HEK293 (cell line): ENCODE measurements around the gene SPNS2.

ENCODE experiments used
- CTCF ChIA-PET: fragments of 350-600 bp; formaldehyde crosslinking; extraction: SDS; loops from one replicate; lab custom pipeline; 2021; ENCODE audit warnings: antibody characterized with exemption; lab: Yijun Ruan, JAX
- POLR2A ChIA-PET: fragments of 300-600 bp; formaldehyde crosslinking; extraction: SDS; loops from one replicate; lab custom pipeline; 2020; ENCODE audit warnings: antibody characterized with exemption, inconsistent platforms; lab: Yijun Ruan, JAX
- H3K27ac ChIP-seq: fragments of 200-500 bp; sonication (Bioruptor generic); 2 replicates; pipeline ENCODE4 v1.5.1; 2014; ENCODE audit warnings: low read depth, low read length, control low read depth, inconsistent platforms; ENCODE audit errors: extremely low read depth
- H3K36me3 ChIP-seq, 2 experiments: fragments of 200-500 bp in 1 of 2; sonication (Bioruptor generic) in 1 of 2; 1 replicate in 1 of 2; 2 replicates in 1 of 2; pipeline ENCODE4 v1.5.1; 2014 to 2017; ENCODE audit warnings: inconsistent platforms in 2 of 2, low read length in 2 of 2; ENCODE audit not compliant: control insufficient read depth in 2 of 2, insufficient read depth in 1 of 2
- H3K4me1 ChIP-seq: fragments of 200-500 bp; sonication (Bioruptor generic); 2 replicates; pipeline ENCODE4 v1.5.1; 2014; ENCODE audit warnings: mild to moderate bottlenecking, low read length, inconsistent platforms; ENCODE audit not compliant: control insufficient read depth, insufficient read depth
- H3K4me3 ChIP-seq: 2 replicates; pipeline ENCODE4 v1.5.1; 2011; ENCODE audit warnings: low read depth, mild to moderate bottlenecking, control low read depth, low read length, moderate library complexity
- H3K9me3 ChIP-seq: fragments of 200-500 bp; sonication (Bioruptor generic); 2 replicates; pipeline ENCODE4 v1.5.1; 2014; ENCODE audit warnings: low read depth, low read length, inconsistent platforms; ENCODE audit not compliant: control insufficient read depth, insufficient read depth
- GLIS1 ChIP-seq: fragments of 450-650 bp; formaldehyde crosslinking; IDR thresholded peaks from 2 replicates; pipeline ENCODE4 v1.5.1; 2016; ENCODE audit warnings: missing biosample characterization, missing genetic modification characterization
- SETDB1 ChIP-seq: IDR thresholded peaks from one replicate; pipeline ENCODE4 v1.6.1; 2017; ENCODE audit warnings: mild to moderate bottlenecking, low read length, moderate library complexity, mixed read lengths; ENCODE audit not compliant: insufficient read length
- ZNF274 ChIP-seq, 2 experiments: fragments of 200-500 bp in 1 of 2; fragments of 450-650 bp in 1 of 2; sonication (Bioruptor generic) in 1 of 2; formaldehyde crosslinking in 1 of 2; IDR thresholded peaks; 2 replicates each; pipeline versions ENCODE4 v1.5.1 to v1.6.1; 2014 to 2016; ENCODE audit warnings: borderline replicate concordance in 1 of 2, inconsistent platforms in 1 of 2, low read length in 1 of 2, missing biosample characterization in 1 of 2, missing genetic modification characterization in 1 of 2
- ZNF335 ChIP-seq: fragments of 450-650 bp; formaldehyde crosslinking; conservative IDR thresholded peaks from 2 replicates; pipeline ENCODE4 v1.5.1; 2016; ENCODE audit warnings: missing biosample characterization, missing genetic modification characterization
- ZNF473 ChIP-seq: fragments of 450-650 bp; formaldehyde crosslinking; IDR thresholded peaks from 2 replicates; pipeline ENCODE4 v1.5.1; 2017; ENCODE audit warnings: missing biosample characterization, missing genetic modification characterization
- ZNF701 ChIP-seq: fragments of 450-650 bp; formaldehyde crosslinking; IDR thresholded peaks from 2 replicates; pipeline ENCODE4 v1.5.1; 2016; ENCODE audit warnings: missing biosample characterization, missing genetic modification characterization
- ZSCAN16 ChIP-seq: fragments of 450-650 bp; formaldehyde crosslinking; IDR thresholded peaks from 2 replicates; pipeline ENCODE4 v1.5.1; 2016; ENCODE audit warnings: missing biosample characterization, missing genetic modification characterization
- TF ChIP-seq, protein P1 (sequence below): fragments of 450-650 bp; formaldehyde crosslinking; IDR thresholded peaks from 2 replicates; pipeline ENCODE4 v1.5.1; 2016; ENCODE audit warnings: missing biosample characterization, missing genetic modification characterization
- TF ChIP-seq, protein P2 (sequence below): fragments of 450-650 bp; formaldehyde crosslinking; IDR thresholded peaks from 2 replicates; pipeline ENCODE4 v1.5.1; 2016; ENCODE audit warnings: missing biosample characterization, missing genetic modification characterization
- TF ChIP-seq, protein P3 (sequence below): fragments of 450-650 bp; formaldehyde crosslinking; IDR thresholded peaks from 2 replicates; pipeline ENCODE4 v1.5.1; 2016; ENCODE audit warnings: missing biosample characterization, missing genetic modification characterization

SPNS2 gene

DNA sequence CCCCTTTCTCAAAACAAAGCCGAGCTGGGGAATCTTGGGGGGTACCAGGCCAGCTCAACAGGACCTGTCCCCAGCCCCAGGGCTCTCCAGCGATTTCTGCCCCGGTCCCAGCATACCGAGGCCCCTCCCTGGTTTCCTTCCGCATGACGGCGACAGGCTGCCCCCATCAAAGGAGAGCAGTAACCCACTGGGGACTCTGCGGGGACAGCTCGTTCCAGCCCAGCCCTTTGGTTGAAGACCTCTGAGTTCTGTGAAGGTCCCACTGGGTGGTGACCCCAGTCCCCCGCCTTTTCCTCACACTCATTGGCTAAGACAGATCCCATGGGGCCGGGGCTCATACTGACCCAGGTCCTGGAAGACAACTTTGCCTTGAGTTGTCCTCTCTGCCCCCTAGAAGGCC, 89.7 kb downstream of the SPNS2 start:
- ChIA-PET CTCF (interaction anchor here (0.6 to 7.8 kb wide), 4 partner anchors 21 to 223 kb away, joined by 3 to 58 read pairs (median 4); no protein-coding TSS in a partner anchor), POLR2A (no interaction called here)
- Histone ChIP-seq H3K27ac (no peak overlapping the region), H3K4me3 (no peak overlapping the region), H3K4me1 (peaks cover 2% of the 10 kb centered on the region; the same call in 1 of the 2 replicates), H3K9me3 (no peaks in the 10 kb centered on the region), H3K36me3 (no peaks in the 10 kb centered on the region)
- TF ChIP-seq, protein P1, sequence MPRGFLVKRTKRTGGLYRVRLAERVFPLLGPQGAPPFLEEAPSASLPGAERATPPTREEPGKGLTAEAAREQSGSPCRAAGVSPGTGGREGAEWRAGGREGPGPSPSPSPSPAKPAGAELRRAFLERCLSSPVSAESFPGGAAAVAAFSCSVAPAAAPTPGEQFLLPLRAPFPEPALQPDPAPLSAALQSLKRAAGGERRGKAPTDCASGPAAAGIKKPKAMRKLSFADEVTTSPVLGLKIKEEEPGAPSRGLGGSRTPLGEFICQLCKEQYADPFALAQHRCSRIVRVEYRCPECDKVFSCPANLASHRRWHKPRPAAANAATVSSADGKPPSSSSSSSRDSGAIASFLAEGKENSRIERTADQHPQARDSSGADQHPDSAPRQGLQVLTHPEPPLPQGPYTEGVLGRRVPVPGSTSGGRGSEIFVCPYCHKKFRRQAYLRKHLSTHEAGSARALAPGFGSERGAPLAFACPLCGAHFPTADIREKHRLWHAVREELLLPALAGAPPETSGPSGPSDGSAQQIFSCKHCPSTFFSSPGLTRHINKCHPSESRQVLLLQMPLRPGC (tag by site-specific recombination): no peak
- TF ChIP-seq ZSCAN16 (tag by site-specific recombination) (no peak), GLIS1 (tag by site-specific recombination) (no peak), ZNF701 (tag by site-specific recombination) (no peak), ZNF335 (tag by site-specific recombination) (no peak), ZNF473 (tag by site-specific recombination) (no peak), ZNF274 (IDR thresholded peaks at IDR 0.05; ENCODE audit: low read length) (no peak), ZNF274 (tag by site-specific recombination; IDR thresholded peaks at IDR 0.05; ENCODE audit: borderline replicate concordance) (no peak), SETDB1 (no peak)
- TF ChIP-seq, protein P2, sequence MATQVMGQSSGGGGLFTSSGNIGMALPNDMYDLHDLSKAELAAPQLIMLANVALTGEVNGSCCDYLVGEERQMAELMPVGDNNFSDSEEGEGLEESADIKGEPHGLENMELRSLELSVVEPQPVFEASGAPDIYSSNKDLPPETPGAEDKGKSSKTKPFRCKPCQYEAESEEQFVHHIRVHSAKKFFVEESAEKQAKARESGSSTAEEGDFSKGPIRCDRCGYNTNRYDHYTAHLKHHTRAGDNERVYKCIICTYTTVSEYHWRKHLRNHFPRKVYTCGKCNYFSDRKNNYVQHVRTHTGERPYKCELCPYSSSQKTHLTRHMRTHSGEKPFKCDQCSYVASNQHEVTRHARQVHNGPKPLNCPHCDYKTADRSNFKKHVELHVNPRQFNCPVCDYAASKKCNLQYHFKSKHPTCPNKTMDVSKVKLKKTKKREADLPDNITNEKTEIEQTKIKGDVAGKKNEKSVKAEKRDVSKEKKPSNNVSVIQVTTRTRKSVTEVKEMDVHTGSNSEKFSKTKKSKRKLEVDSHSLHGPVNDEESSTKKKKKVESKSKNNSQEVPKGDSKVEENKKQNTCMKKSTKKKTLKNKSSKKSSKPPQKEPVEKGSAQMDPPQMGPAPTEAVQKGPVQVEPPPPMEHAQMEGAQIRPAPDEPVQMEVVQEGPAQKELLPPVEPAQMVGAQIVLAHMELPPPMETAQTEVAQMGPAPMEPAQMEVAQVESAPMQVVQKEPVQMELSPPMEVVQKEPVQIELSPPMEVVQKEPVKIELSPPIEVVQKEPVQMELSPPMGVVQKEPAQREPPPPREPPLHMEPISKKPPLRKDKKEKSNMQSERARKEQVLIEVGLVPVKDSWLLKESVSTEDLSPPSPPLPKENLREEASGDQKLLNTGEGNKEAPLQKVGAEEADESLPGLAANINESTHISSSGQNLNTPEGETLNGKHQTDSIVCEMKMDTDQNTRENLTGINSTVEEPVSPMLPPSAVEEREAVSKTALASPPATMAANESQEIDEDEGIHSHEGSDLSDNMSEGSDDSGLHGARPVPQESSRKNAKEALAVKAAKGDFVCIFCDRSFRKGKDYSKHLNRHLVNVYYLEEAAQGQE (tag by site-specific recombination): no peak
- TF ChIP-seq, protein P3, sequence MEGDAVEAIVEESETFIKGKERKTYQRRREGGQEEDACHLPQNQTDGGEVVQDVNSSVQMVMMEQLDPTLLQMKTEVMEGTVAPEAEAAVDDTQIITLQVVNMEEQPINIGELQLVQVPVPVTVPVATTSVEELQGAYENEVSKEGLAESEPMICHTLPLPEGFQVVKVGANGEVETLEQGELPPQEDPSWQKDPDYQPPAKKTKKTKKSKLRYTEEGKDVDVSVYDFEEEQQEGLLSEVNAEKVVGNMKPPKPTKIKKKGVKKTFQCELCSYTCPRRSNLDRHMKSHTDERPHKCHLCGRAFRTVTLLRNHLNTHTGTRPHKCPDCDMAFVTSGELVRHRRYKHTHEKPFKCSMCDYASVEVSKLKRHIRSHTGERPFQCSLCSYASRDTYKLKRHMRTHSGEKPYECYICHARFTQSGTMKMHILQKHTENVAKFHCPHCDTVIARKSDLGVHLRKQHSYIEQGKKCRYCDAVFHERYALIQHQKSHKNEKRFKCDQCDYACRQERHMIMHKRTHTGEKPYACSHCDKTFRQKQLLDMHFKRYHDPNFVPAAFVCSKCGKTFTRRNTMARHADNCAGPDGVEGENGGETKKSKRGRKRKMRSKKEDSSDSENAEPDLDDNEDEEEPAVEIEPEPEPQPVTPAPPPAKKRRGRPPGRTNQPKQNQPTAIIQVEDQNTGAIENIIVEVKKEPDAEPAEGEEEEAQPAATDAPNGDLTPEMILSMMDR (tag by site-specific recombination): no peak
